Smooth muscle cell (in vitro differentiated cells): ENCODE measurements around the gene CDH5. TPM values are rescaled to one million over a fixed set of nuclear protein-coding genes. Genes with fewer than 3 reads are reported as not detected.

Experiments
- DNase-seq: peaks from one replicate; lab custom pipeline; 2025; ENCODE audit not compliant: unreplicated experiment; lab: John Stamatoyannopoulos, UW
- H2AFZ ChIP-seq: fragments of 200-600 bp; sonication (generic); 2 replicates; pipeline ENCODE4 v1.6.0; 2016; ENCODE audit warnings: antibody characterized with exemption, low read depth, mild to moderate bottlenecking
- H3F3A ChIP-seq: fragments of 200-600 bp; sonication (generic); 2 replicates; pipeline ENCODE4 v1.6.0; 2017; ENCODE audit warnings: antibody characterized with exemption, low read depth
- H3K27ac ChIP-seq: fragments of 200-600 bp; sonication (generic); 2 replicates; pipeline ENCODE4 v1.5.1; 2016; ENCODE audit warnings: low read depth, mild to moderate bottlenecking
- H3K27me3 ChIP-seq: fragments of 200-600 bp; sonication (generic); 2 replicates; pipeline ENCODE4 v1.6.1; 2016; ENCODE audit warnings: low read depth, mild to moderate bottlenecking
- H3K36me3 ChIP-seq: fragments of 200-600 bp; sonication (generic); 2 replicates; pipeline ENCODE4 v1.5.1; 2016; ENCODE audit warnings: low read depth
- H3K4me1 ChIP-seq: fragments of 200-600 bp; sonication (generic); 2 replicates; pipeline ENCODE4 v1.5.1; 2016; ENCODE audit warnings: low read depth
- H3K4me2 ChIP-seq: fragments of 200-600 bp; sonication (generic); 2 replicates; pipeline ENCODE4 v1.6.0; 2016; ENCODE audit warnings: mild to moderate bottlenecking
- H3K4me3 ChIP-seq: fragments of 200-600 bp; sonication (generic); 2 replicates; pipeline ENCODE4 v1.5.1; 2016; ENCODE audit warnings: mild to moderate bottlenecking
- H3K79me2 ChIP-seq: fragments of 200-600 bp; sonication (generic); 2 replicates; pipeline ENCODE4 v1.6.0; 2016; ENCODE audit warnings: low read depth, mild to moderate bottlenecking
- H3K9ac ChIP-seq: fragments of 200-600 bp; sonication (generic); 2 replicates; pipeline ENCODE4 v1.6.0; 2016; ENCODE audit warnings: low read depth
- H3K9me3 ChIP-seq: fragments of 200-600 bp; sonication (generic); replicated peaks from 2 replicates; pipeline ENCODE4 v1.5.1; 2016; ENCODE audit warnings: low read depth
- H4K20me1 ChIP-seq: fragments of 200-600 bp; sonication (generic); 2 replicates; pipeline ENCODE4 v1.6.0; 2016; ENCODE audit warnings: low read depth
- WGBS: methylation state at CpG from one replicate; pipeline ENCODE4 v1.1.7; 2016; ENCODE audit warnings: low lambda C conversion rate; 5-methylcytosine and 5-hydroxymethylcytosine counted together
- polyA plus RNA-seq: library from polyadenylated mRNA; unstranded; fragments of >200 nt; fragmentation: Nextera tagmentation; extraction: Ambion mirVana; gene quantifications from 2 replicates; pipeline ENCODE4 v1.2.1, GENCODE V29; 2016
- total RNA-seq: library from RNA; depleted of rRNA; stranded (reverse); fragments of >200 nt; gene quantifications from 2 replicates; pipeline ENCODE4 v1.2.3, GENCODE V29; 2014
- TF ChIP-seq, protein P1 (sequence below): fragments of 200-600 bp; sonication (generic); IDR thresholded peaks from 2 replicates; pipeline ENCODE4 v1.5.1; 2017; ENCODE audit warnings: borderline replicate concordance, mild to moderate bottlenecking, antibody characterized with exemption; ENCODE audit not compliant: insufficient read depth, poor library complexity, severe bottlenecking

The CDH5 gene
- total and polyA plus RNA-seq, 2 experiments from 2014 or later: not detected

DNA sequence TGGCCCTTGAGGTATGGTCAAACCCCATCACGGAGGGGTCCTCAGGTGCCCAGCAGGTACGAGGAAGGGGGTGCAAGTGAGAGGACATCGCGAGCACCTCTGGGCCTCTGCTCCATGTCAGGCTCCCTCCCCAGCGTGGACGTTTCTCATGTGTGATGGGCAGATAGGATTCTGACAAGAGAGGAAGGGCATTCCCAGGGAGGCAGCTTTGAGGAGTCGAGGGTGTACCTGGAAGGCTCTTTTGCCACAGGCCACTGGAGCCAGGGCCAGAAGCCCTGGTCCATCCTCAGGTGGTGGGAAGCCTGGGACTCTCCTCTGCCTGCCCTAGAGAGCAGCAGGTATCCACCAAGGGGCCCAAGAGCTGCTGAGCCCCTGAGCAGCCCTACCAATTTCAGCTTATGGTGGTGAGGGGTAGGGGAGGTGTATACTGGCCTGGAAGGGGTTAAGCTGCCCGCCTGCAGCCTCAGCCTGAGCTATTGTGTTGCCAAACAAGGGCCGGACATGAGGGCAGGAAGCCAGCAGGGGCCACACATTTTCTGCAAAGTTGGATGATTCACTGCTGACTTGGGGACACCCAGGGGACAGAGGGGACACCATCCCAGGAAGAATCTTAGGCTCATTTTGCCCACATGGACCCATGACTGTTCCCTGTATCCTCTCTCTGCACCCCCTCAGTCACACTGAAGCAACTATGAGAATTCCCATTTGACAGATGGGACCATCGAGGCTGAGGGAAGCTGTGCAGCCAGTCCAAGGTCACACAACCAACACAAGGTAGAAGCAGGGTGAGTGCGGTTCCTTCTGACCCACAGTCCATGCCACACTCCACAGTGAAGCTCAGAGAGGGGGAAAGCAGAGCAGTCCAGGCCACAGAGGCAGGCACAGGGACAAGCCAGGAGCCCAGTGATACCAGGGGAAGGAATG, 1.7 kb downstream of the CDH5 start:
- no peaks in the 10 kb centered on the region for H4K20me1 ChIP-seq

DNA sequence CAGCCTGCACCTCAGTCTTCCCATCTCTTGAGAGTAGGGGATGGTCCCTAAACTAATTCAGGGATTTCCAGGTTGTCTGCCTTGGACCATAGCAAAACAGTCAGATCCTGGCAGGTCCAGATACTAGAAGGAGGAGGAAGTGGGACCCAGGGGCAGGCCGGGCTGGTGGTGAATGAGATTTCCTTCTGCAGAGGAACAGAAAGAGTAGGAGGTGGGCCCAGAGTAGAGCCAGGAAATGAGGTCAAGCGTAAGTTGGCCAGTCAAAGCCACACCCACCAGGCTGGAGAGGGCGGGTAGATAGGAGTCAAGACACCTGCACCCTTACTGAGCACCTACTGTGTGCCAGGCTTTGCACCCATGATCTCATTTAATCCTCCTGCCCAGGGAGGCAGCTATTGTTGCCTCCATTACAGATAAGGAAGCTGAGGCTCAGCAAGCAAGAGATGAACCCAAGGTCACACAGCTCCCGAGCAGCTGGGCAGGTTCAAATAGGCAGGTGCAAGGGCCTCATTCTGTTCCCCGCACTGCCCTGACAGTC, 2.6 kb downstream of the CDH5 start:
- no peak overlapping the region for H3K9ac ChIP-seq
- 85% methylated on average over 5 of the region's 5 CpGs for WGBS
- H3K27ac ChIP-seq: no peak overlapping the region
- TF ChIP-seq, protein P1, sequence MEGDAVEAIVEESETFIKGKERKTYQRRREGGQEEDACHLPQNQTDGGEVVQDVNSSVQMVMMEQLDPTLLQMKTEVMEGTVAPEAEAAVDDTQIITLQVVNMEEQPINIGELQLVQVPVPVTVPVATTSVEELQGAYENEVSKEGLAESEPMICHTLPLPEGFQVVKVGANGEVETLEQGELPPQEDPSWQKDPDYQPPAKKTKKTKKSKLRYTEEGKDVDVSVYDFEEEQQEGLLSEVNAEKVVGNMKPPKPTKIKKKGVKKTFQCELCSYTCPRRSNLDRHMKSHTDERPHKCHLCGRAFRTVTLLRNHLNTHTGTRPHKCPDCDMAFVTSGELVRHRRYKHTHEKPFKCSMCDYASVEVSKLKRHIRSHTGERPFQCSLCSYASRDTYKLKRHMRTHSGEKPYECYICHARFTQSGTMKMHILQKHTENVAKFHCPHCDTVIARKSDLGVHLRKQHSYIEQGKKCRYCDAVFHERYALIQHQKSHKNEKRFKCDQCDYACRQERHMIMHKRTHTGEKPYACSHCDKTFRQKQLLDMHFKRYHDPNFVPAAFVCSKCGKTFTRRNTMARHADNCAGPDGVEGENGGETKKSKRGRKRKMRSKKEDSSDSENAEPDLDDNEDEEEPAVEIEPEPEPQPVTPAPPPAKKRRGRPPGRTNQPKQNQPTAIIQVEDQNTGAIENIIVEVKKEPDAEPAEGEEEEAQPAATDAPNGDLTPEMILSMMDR: no peak
- no peak overlapping the region for H3K4me3 ChIP-seq
- no peak overlapping the region for H2AFZ ChIP-seq
- H3K4me2 ChIP-seq: no peak overlapping the region
- no peaks in the 10 kb centered on the region for H3K79me2 ChIP-seq
- H3K9me3 ChIP-seq: no peaks in the 10 kb centered on the region
- no peaks in the 10 kb centered on the region for H3F3A ChIP-seq
- H3K36me3 ChIP-seq: no peaks in the 10 kb centered on the region
- no peaks in the 10 kb centered on the region for H3K4me1 ChIP-seq
- H3K27me3 ChIP-seq: no peaks in the 10 kb centered on the region
- no peak for DNase-seq
- H4K20me1 ChIP-seq: no peaks in the 10 kb centered on the region

More for the DNA sequence above, 1.7 kb downstream of the CDH5 start:
- Histone ChIP-seq H3K79me2 (no peaks in the 10 kb centered on the region), H3F3A (no peaks in the 10 kb centered on the region), H3K4me3 (no peak overlapping the region), H3K4me1 (no peaks in the 10 kb centered on the region), H3K27me3 (no peaks in the 10 kb centered on the region), H3K4me2 (no peak overlapping the region), H2AFZ (no peak overlapping the region), H3K9ac (no peak overlapping the region), H3K36me3 (no peaks in the 10 kb centered on the region), H3K27ac (no peak overlapping the region), H3K9me3 (no peaks in the 10 kb centered on the region)
- TF ChIP-seq, protein P1: no peak
- 82% methylated on average over 11 of the region's 11 CpGs for WGBS
- no peak for DNase-seq

DNA sequence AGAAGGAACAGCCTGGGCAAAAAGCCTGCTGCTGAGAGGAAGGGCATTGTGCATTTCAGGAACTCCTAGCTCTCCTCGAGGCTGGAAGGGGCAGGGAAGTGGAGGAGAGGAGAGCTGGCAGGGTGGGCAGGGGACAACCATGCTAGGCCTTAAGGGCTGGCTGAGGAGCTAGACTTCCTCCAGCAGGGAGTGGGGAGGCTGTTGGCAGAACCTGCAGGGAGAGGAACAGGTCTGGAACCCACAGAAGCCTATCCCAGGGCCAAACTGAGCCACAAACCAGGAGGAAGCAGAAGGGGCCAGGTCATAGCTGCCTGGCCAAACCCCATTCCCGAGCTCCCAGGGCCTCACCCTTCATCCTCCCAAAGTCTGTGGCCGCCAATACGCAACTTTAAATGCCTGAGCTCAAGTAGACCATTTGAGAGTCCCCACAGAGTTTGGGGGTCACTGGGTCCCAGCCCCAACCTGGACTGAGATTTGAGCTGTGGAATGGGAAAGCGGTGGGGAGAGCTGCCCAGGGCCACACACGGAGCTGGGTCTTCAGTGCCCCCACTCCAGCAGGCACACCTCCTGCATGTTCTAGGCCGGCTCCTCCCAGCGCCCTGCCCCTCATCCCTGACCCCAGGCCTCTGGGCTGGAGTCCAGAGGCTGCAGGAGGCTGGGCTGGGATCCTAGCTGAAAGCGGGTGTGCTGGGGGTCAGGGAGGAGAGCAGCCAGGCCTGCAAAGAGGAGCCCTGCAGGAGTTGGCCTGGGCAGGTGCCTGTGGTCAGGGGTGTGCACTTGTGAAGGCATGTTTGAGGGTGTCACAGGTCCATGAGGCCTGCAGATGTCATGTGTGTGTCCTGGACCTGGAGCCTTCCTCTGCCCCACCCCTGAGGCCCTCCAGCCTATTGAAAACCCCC, 4.5 kb downstream of the CDH5 start:
- H3K4me3 ChIP-seq: no peak overlapping the region
- no peaks in the 10 kb centered on the region for H3K4me1 ChIP-seq
- H3K9ac ChIP-seq: no peak overlapping the region
- no peaks in the 10 kb centered on the region for H4K20me1 ChIP-seq
- no peaks in the 10 kb centered on the region for H3K36me3 ChIP-seq
- no peaks in the 10 kb centered on the region for H3K27me3 ChIP-seq
- H2AFZ ChIP-seq: no peak overlapping the region
- H3K9me3 ChIP-seq: no peaks in the 10 kb centered on the region
- no peak overlapping the region for H3K27ac ChIP-seq
- no peak for DNase-seq
- H3K4me2 ChIP-seq: no peak overlapping the region
- H3F3A ChIP-seq: no peaks in the 10 kb centered on the region
- 90% methylated on average over 9 of the region's 9 CpGs for WGBS
- no peaks in the 10 kb centered on the region for H3K79me2 ChIP-seq
- TF ChIP-seq, protein P1: no peak
